Renal cortical epithelial cell (primary cell): Measurements from ENCODE around the gene POMGNT1. TPM values are rescaled to one million over a fixed set of nuclear protein-coding genes. Genes with fewer than 3 reads are reported as not detected.

Source experiments
- DNase-seq: peaks from one replicate; pipeline ENCODE4 v3.0.0-alpha.2; 2011; ENCODE audit warnings: low read depth
- total RNA-seq: library from RNA; depleted of rRNA; stranded (reverse); fragments of >200 nt; gene quantifications from 2 replicates; pipeline ENCODE4 v1.2.3, GENCODE V29; 2014

Gene POMGNT1
- total RNA-seq, 1 donor from 2014 or later = 34.0 TPM

GRCh38 chr1:46183079-46183847 is 15.0 kb downstream of the POMGNT1 start:
- DNase-seq = peak; percentile 100

- DNase-seq = peak; percentile 73
These were observed 16.6 kb downstream of the POMGNT1 start for GRCh38 chr1:46181343-46182260.

GRCh38 chr1:46180082-46180616 is 18.1 kb downstream of the POMGNT1 start:
- DNase-seq = peak; percentile 55

GRCh38 chr1:46179138-46180081 is 18.8 kb downstream of the POMGNT1 start:
- DNase-seq = peak; percentile 75

GRCh38 chr1:46176211-46176865 is 21.9 kb downstream of the POMGNT1 start, which contains the start of gene P3R3URF:
TSS of gene P3R3URF (minus strand) at chr1:46176488. CDS start at chr1:46176471, 17 bp downstream.
- DNase-seq = no peak

- DNase-seq = peak; percentile 79
These were observed 23.0 kb downstream of the POMGNT1 start for GRCh38 chr1:46175243-46175642.

GRCh38 chr1:46174448-46175231 is 23.6 kb downstream of the POMGNT1 start, which contains the start of gene TSPAN1:
TSS of gene TSPAN1 (plus strand) at chr1:46175087. CDS start at chr1:46181108, 6,021 bp downstream.
- peak; percentile 81 for DNase-seq

GRCh38 chr1:46173361-46173856 is 24.8 kb downstream of the POMGNT1 start:
- DNase-seq = no peak

- DNase-seq = no peak
These were observed 25.9 kb downstream of the POMGNT1 start for GRCh38 chr1:46172321-46172720.

GRCh38 chr1:46171871-46172270 is 26.4 kb downstream of the POMGNT1 start:
- DNase-seq = peak; percentile 36

GRCh38 chr1:46171351-46171750 is 26.9 kb downstream of the POMGNT1 start:
- DNase-seq = peak; percentile 72

- DNase-seq = no peak
These were observed 28.3 kb downstream of the POMGNT1 start for GRCh38 chr1:46169811-46170454.

GRCh38 chr1:46168477-46168876 is 29.8 kb downstream of the POMGNT1 start:
- no peak for DNase-seq

GRCh38 chr1:46166521-46167462 is 31.4 kb downstream of the POMGNT1 start:
- DNase-seq = no peak

GRCh38 chr1:46160212-46160611 is 38.0 kb downstream of the POMGNT1 start:
- no peak for DNase-seq

GRCh38 chr1:46159516-46159915 is 38.7 kb downstream of the POMGNT1 start:
- no peak for DNase-seq

GRCh38 chr1:46158312-46159281 is 39.6 kb downstream of the POMGNT1 start:
- DNase-seq = no peak
